Left ventricle myocardium inferior (tissue), 1 donor: ENCODE measurements around the gene ATP6V1F. TPM values are rescaled to one million over a fixed set of nuclear protein-coding genes. Genes with fewer than 3 reads are reported as not detected.

Source experiments
- DNase-seq: peaks from one replicate; pipeline ENCODE4 v3.0.0-alpha.2; 2020
- H3K27ac ChIP-seq: fragments of 200-600 bp; replicated peaks from 2 replicates; pipeline ENCODE4 v1.8.0; 2021
- H3K27me3 ChIP-seq: fragments of 200-600 bp; 2 replicates; pipeline ENCODE4 v1.8.0; 2021; ENCODE audit warnings: low read depth
- H3K36me3 ChIP-seq: fragments of 200-600 bp; 2 replicates; pipeline ENCODE4 v1.8.0; 2021
- H3K4me1 ChIP-seq: fragments of 200-600 bp; 2 replicates; pipeline ENCODE4 v1.8.0; 2021
- H3K4me3 ChIP-seq: fragments of 200-600 bp; 2 replicates; pipeline ENCODE4 v1.8.0; 2021; ENCODE audit warnings: mild to moderate bottlenecking, moderate library complexity
- H3K9me3 ChIP-seq: fragments of 200-600 bp; replicated peaks from 2 replicates; pipeline ENCODE4 v1.8.0; 2021
- CTCF ChIP-seq: fragments of 200-600 bp; IDR thresholded peaks from 2 replicates; pipeline ENCODE4 v1.8.0; 2021; ENCODE audit warnings: antibody characterized with exemption, mild to moderate bottlenecking, borderline replicate concordance
- intact Hi-C: fragments of 100-400 bp; cut with micrococcal nuclease; formaldehyde crosslinking; loops from one replicate; pipeline ENCODE4 v1.11.0; 2022
- total RNA-seq: library from RNA; stranded (reverse); fragmentation: NEBNext Ultra II Directional; extraction: Animal tissue kit (Norgen Biotek cat#: 25700); gene quantifications from one replicate; pipeline ENCODE4 v1.2.1, GENCODE V29; 2021
- donor health status: DM: no; HTN: yes; CAD: no; lungs with severe emphysema.

Gene ATP6V1F
- total RNA-seq, 1 donor from 2014 or later = 101 TPM

GRCh38 chr7:128833148-128833945 lies 29.3 kb upstream of the ATP6V1F start:
- Histone ChIP-seq H3K27me3 (peaks cover 5% of the 10 kb centered on the region), H3K4me1 (peaks cover 98% of the 10 kb centered on the region), H3K4me3 (peak overlapping the region; percentile 76), H3K9me3 (no peaks in the 10 kb centered on the region), H3K36me3 (peaks cover 36% of the 10 kb centered on the region), H3K27ac (peak overlapping the region; percentile 96)
- peak; percentile 77 for DNase-seq
- TF ChIP-seq CTCF = no peak
- intact Hi-C loops = no loop called here

- Histone ChIP-seq H3K36me3 (peaks cover 42% of the 10 kb centered on the region), H3K27me3 (peaks cover 5% of the 10 kb centered on the region), H3K4me3 (peak overlapping the region; percentile 76), H3K9me3 (no peaks in the 10 kb centered on the region), H3K4me1 (peaks cover 98% of the 10 kb centered on the region), H3K27ac (peak overlapping the region; percentile 96)
- no peak for TF ChIP-seq CTCF
- DNase-seq = no peak
- intact Hi-C loops = no loop called here
Measured at GRCh38 chr7:128833946-128834325, 28.7 kb upstream of the ATP6V1F start.

- Histone ChIP-seq H3K4me1 (peaks cover 95% of the 10 kb centered on the region), H3K9me3 (no peaks in the 10 kb centered on the region), H3K4me3 (peak overlapping the region; percentile 14), H3K27me3 (peaks cover 5% of the 10 kb centered on the region), H3K27ac (peak overlapping the region; percentile 96), H3K36me3 (peaks cover 56% of the 10 kb centered on the region)
- no peak for DNase-seq
- no peak for TF ChIP-seq CTCF
- intact Hi-C loops = no loop called here
Measured at GRCh38 chr7:128835231-128835751, 27.4 kb upstream of the ATP6V1F start.

GRCh38 chr7:128835790-128836641 lies 26.6 kb upstream of the ATP6V1F start:
- H3K36me3 ChIP-seq = peaks cover 63% of the 10 kb centered on the region
- H3K9me3 ChIP-seq = no peaks in the 10 kb centered on the region
- intact Hi-C loops = no loop called here
- TF ChIP-seq CTCF = no peak
- peak overlapping the region; percentile 14 for H3K4me3 ChIP-seq
- H3K4me1 ChIP-seq = peaks cover 88% of the 10 kb centered on the region
- H3K27ac ChIP-seq = peak overlapping the region; percentile 96
- no peak for DNase-seq
- H3K27me3 ChIP-seq = peaks cover 4% of the 10 kb centered on the region

GRCh38 chr7:128836729-128837348 lies 25.8 kb upstream of the ATP6V1F start:
- DNase-seq = peak; percentile 14
- TF ChIP-seq CTCF = no peak
- peaks cover 87% of the 10 kb centered on the region for H3K4me1 ChIP-seq
- intact Hi-C loops = no loop called here
- no peak overlapping the region for H3K4me3 ChIP-seq
- peaks cover 71% of the 10 kb centered on the region for H3K36me3 ChIP-seq
- no peaks in the 10 kb centered on the region for H3K9me3 ChIP-seq
- H3K27me3 ChIP-seq = no peaks in the 10 kb centered on the region
- peak overlapping the region; percentile 96 for H3K27ac ChIP-seq
